CD14-positive monocyte (primary cell): ENCODE data around the gene CUEDC2. TPM values are rescaled to one million over a fixed set of nuclear protein-coding genes. Genes with fewer than 3 reads are reported as not detected.

Experiments used
- DNase-seq, 3 donors: peaks; one replicate each; pipeline ENCODE4 v3.0.0-alpha.2; 2011 to 2022
- H2AFZ ChIP-seq: 2 replicates; pipeline ENCODE4 v1.6.0; 2012; ENCODE audit warnings: mild to moderate bottlenecking, low read depth, low read length, inconsistent platforms; ENCODE audit not compliant: insufficient read depth, poor library complexity, severe bottlenecking
- H3K27ac ChIP-seq, 2 donors: 1 replicate in 1 of 2; 2 replicates in 1 of 2; pipeline ENCODE4 v1.5.1; 2012 to 2013; ENCODE audit warnings: low read length in 2 of 2, control low read depth in 1 of 2, inconsistent platforms in 1 of 2, low read depth in 1 of 2, mild to moderate bottlenecking in 1 of 2
- H3K27me3 ChIP-seq, 2 donors: one replicate each; pipeline versions ENCODE4 v1.6.0 to v1.6.1; 2011 to 2013; ENCODE audit warnings: low read length in 2 of 2; ENCODE audit not compliant: control insufficient read depth in 2 of 2, insufficient read depth in 2 of 2
- H3K36me3 ChIP-seq, 2 donors: replicated peaks in 1 of 2; 1 replicate in 1 of 2; 2 replicates in 1 of 2; pipeline versions ENCODE4 v1.5.1 to v1.6.1; 2012 to 2013; ENCODE audit warnings: low read length in 2 of 2, control low read depth in 1 of 2, inconsistent platforms in 1 of 2, mild to moderate bottlenecking in 1 of 2; ENCODE audit not compliant: insufficient read depth in 2 of 2, control insufficient read depth in 1 of 2
- H3K4me1 ChIP-seq, 2 donors: 1 replicate in 1 of 2; 2 replicates in 1 of 2; pipeline versions ENCODE4 v1.5.1 to v1.6.1; 2012 to 2013; ENCODE audit warnings: low read length in 2 of 2, control low read depth in 1 of 2, inconsistent platforms in 1 of 2, mild to moderate bottlenecking in 1 of 2, moderate library complexity in 1 of 2; ENCODE audit not compliant: insufficient read depth in 2 of 2, control insufficient read depth in 1 of 2
- H3K4me2 ChIP-seq: replicated peaks from 2 replicates; pipeline ENCODE3; 2012; ENCODE audit warnings: low read length, moderate library complexity, mild to moderate bottlenecking; ENCODE audit not compliant: poor library complexity, severe bottlenecking; ENCODE audit errors: extremely low read depth
- H3K4me3 ChIP-seq, 3 experiments: fragments of 200-600 bp in 1 of 3; sonication (generic) in 1 of 3; replicated peaks in 1 of 3; 1 replicate in 2 of 3; 2 replicates in 1 of 3; pipeline ENCODE4 v1.5.1; 2011 to 2013; ENCODE audit warnings: low read length in 3 of 3, mild to moderate bottlenecking in 3 of 3, control low read depth in 2 of 3, low read depth in 2 of 3, inconsistent platforms in 1 of 3, moderate library complexity in 1 of 3
- H3K79me2 ChIP-seq: 2 replicates; pipeline ENCODE4 v1.6.0; 2012; ENCODE audit warnings: mild to moderate bottlenecking, control low read depth, inconsistent platforms, low read length, moderate library complexity; ENCODE audit not compliant: insufficient read depth
- H3K9ac ChIP-seq: 2 replicates; pipeline ENCODE4 v1.6.0; 2017; ENCODE audit warnings: low read length, mild to moderate bottlenecking; ENCODE audit not compliant: insufficient read depth, poor library complexity, severe bottlenecking
- H3K9me3 ChIP-seq, 2 donors: replicated peaks in 1 of 2; 1 replicate in 1 of 2; 2 replicates in 1 of 2; pipeline versions ENCODE4 v1.5.1 to v1.6.1; 2012 to 2013; ENCODE audit warnings: low read length in 2 of 2, control low read depth in 1 of 2; ENCODE audit not compliant: control insufficient read depth in 1 of 2, insufficient read depth in 1 of 2
- H4K20me1 ChIP-seq: 2 replicates; pipeline ENCODE4 v1.6.0; 2012; ENCODE audit warnings: mild to moderate bottlenecking, low read length, control low read depth, moderate library complexity; ENCODE audit not compliant: insufficient read depth
- H3K27ac Mint-ChIP-seq, 7 donors: one replicate each; pipeline ENCODE4 v1.8.0; 2020; ENCODE audit warnings: mild to moderate bottlenecking in 7 of 7, mixed read lengths in 7 of 7, moderate library complexity in 6 of 7, inconsistent platforms in 2 of 7
- H3K27me3 Mint-ChIP-seq, 3 donors: one replicate each; pipeline ENCODE4 v1.8.0; 2021 to 2022; ENCODE audit warnings: low read depth in 3 of 3, mild to moderate bottlenecking in 3 of 3, mixed read lengths in 3 of 3, moderate library complexity in 3 of 3, inconsistent platforms in 1 of 3
- H3K36me3 Mint-ChIP-seq, 2 donors: one replicate each; pipeline ENCODE4 v1.8.0; 2020; ENCODE audit warnings: mixed read lengths in 2 of 2, inconsistent platforms in 1 of 2, mild to moderate bottlenecking in 1 of 2
- H3K4me1 Mint-ChIP-seq: one replicate; pipeline ENCODE4 v1.8.0; 2020; ENCODE audit warnings: mild to moderate bottlenecking, mixed read lengths
- H3K4me3 Mint-ChIP-seq, 2 donors: one replicate each; pipeline ENCODE4 v1.8.0; 2020; ENCODE audit warnings: mild to moderate bottlenecking in 2 of 2, mixed read lengths in 2 of 2, moderate library complexity in 1 of 2
- H3K9me3 Mint-ChIP-seq, 7 donors: one replicate each; pipeline ENCODE4 v1.8.0; 2020 to 2022; ENCODE audit warnings: mixed read lengths in 7 of 7, mild to moderate bottlenecking in 6 of 7, moderate library complexity in 6 of 7, inconsistent platforms in 2 of 7
- WGBS: methylation state at CpG from one replicate; pipeline ENCODE4 v1.1.5; 2013; ENCODE audit warnings: missing lambda C conversion rate; ENCODE audit not compliant: insufficient coverage; 5-methylcytosine and 5-hydroxymethylcytosine counted together
- intact Hi-C, 2 donors: fragments of 100-400 bp; cut with micrococcal nuclease; formaldehyde crosslinking; loops; one replicate each; pipeline versions ENCODE4 v1.15.0 to v1.15.1; 2023
- polyA plus RNA-seq, 3 donors: library from polyadenylated mRNA; depleted of rRNA in 1 of 3; unstranded in 2 of 3; stranded (reverse) in 1 of 3; fragments of 300-500 nt in 2 of 3; fragments of >200 nt in 1 of 3; fragmentation: Illumina TruSeq in 2 of 3; gene quantifications; 1 replicate in 2 of 3; 2 replicates in 1 of 3; pipeline ENCODE4 v1.2.3, GENCODE V29; 2012 to 2021
- TF ChIP-seq, protein P1 (sequence below): fragments of 200-600 bp; IDR thresholded peaks from one replicate; pipeline ENCODE4 v1.8.0; 2022; ENCODE audit warnings: antibody characterized with exemption, mild to moderate bottlenecking

CUEDC2 gene
- polyA plus RNA-seq, 3 donors: 58.5 to 70.2 (median 66.7) TPM

DNA sequence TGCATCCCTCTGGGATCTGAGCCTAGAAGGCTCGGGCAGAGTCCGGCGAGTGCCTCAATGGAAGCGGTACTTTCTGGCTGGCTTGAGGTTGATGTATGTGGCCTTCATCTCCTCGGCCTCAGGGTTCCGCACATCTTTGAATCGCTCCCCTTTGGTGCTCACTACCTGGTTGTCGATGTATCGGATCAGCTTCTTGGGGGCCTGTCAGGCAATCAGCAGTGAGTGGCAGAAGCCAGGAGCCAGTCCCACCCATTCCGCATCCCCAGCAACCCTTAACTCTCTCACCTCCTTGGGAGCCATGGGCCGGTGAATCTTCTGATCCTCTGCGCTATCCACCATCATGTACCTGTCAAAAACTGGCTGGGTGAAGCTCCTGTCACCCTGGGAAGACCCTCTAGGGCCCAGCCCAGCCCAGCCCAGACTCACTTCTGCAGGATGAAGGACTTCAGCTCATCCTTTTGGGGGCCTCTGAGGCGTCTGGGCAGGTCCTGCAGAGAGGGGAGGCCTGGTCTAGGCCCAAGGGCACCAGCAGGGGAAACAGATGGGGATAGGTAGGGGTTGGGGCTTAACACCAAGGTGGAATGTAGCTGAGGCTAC lies 8.9 kb downstream of the CUEDC2 start:
- no peak overlapping the region for H3K27ac ChIP-seq
- no peaks in the 10 kb centered on the region for H3K9me3 ChIP-seq
- H3K4me3 Mint-ChIP-seq: no peak overlapping the region
- intact Hi-C loops: loop anchor here in 1 of 2 donors (5.0 kb wide), 1 partner anchor 39 kb away; no protein-coding TSS in a partner anchor
- no peak overlapping the region for H3K9ac ChIP-seq
- peaks cover 6 to 9% of the 10 kb centered on the region in 2 donors for H3K27me3 ChIP-seq
- H3K79me2 ChIP-seq: peaks cover 18% of the 10 kb centered on the region
- peak overlapping the region; percentile 98 for H3K4me2 ChIP-seq
- H2AFZ ChIP-seq: no peak overlapping the region
- TF ChIP-seq, protein P1, sequence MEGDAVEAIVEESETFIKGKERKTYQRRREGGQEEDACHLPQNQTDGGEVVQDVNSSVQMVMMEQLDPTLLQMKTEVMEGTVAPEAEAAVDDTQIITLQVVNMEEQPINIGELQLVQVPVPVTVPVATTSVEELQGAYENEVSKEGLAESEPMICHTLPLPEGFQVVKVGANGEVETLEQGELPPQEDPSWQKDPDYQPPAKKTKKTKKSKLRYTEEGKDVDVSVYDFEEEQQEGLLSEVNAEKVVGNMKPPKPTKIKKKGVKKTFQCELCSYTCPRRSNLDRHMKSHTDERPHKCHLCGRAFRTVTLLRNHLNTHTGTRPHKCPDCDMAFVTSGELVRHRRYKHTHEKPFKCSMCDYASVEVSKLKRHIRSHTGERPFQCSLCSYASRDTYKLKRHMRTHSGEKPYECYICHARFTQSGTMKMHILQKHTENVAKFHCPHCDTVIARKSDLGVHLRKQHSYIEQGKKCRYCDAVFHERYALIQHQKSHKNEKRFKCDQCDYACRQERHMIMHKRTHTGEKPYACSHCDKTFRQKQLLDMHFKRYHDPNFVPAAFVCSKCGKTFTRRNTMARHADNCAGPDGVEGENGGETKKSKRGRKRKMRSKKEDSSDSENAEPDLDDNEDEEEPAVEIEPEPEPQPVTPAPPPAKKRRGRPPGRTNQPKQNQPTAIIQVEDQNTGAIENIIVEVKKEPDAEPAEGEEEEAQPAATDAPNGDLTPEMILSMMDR: no peak
- peaks cover 30 to 38% of the 10 kb centered on the region in 2 donors for H3K36me3 Mint-ChIP-seq
- peaks cover 0 to 7% (median 4%) of the 10 kb centered on the region in 7 donors for H3K9me3 Mint-ChIP-seq
- peaks cover 31% of the 10 kb centered on the region for H4K20me1 ChIP-seq
- H3K4me1 ChIP-seq: peaks cover 33 to 41% of the 10 kb centered on the region in 2 donors
- no peak for DNase-seq
- WGBS: 98% methylated on average over 13 of the region's 13 CpGs
- peaks cover 34% of the 10 kb centered on the region for H3K4me1 Mint-ChIP-seq
- H3K36me3 ChIP-seq: peaks cover 21 to 22% of the 10 kb centered on the region in 2 donors
- peak overlapping the region in 1 of 7 donors; percentile 71 for H3K27ac Mint-ChIP-seq
- peaks cover 9 to 15% (median 9%) of the 10 kb centered on the region in 3 donors for H3K27me3 Mint-ChIP-seq
- peak overlapping the region in 1 of 3 experiments; percentile 96 for H3K4me3 ChIP-seq

DNA sequence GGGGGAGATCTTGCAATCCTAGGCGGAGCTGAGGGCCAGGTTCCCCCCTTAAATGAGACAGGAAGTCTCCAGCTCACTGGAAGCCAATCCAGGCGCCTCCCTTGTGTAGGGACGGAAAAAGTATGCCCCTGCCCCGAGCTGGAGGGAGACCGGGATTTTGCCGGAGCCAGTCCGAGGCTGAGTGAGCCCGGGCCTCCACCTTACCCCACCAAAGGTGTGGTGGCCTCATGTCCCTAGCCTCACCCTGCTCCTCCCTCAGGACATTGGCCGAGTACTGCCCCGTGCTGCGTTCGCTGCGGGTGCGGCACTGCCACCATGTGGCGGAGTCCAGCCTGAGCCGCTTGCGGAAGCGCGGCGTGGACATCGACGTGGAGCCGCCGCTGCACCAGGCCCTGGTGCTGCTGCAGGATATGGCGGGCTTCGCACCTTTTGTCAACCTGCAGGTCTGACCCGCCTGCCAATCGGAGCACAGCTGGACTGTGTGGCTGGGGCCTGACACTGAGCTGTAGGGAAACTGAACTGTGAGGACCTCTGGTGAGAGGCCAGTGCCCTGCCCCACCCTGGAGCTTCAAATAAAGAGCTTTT lies 9.7 kb downstream of the CUEDC2 start:
- H3K27ac Mint-ChIP-seq: peak overlapping the region in 5 of 7 donors; percentile 14 to 54 (median 33)
- peaks cover 16 to 23% (median 18%) of the 10 kb centered on the region in 3 donors for H3K27me3 Mint-ChIP-seq
- Histone ChIP-seq H3K79me2 (peaks cover 18% of the 10 kb centered on the region), H3K36me3 (peaks cover 21 to 22% of the 10 kb centered on the region in 2 donors), H3K4me3 (peak overlapping the region; percentile 68 to 96 (median 82)), H3K4me2 (peak overlapping the region; percentile 98), H3K27ac (peak overlapping the region in 1 of 2 donors; percentile 70), H3K27me3 (peaks cover 11 to 17% of the 10 kb centered on the region in 2 donors), H2AFZ (peak overlapping the region; percentile 90), H4K20me1 (peaks cover 31% of the 10 kb centered on the region), H3K9ac (no peak overlapping the region), H3K9me3 (no peaks in the 10 kb centered on the region), H3K4me1 (peaks cover 33 to 41% of the 10 kb centered on the region in 2 donors)
- peaks cover 0 to 7% (median 4%) of the 10 kb centered on the region in 7 donors for H3K9me3 Mint-ChIP-seq
- H3K4me3 Mint-ChIP-seq: peak overlapping the region; percentile 93 to 97
- H3K36me3 Mint-ChIP-seq: peaks cover 30 to 38% of the 10 kb centered on the region in 2 donors
- TF ChIP-seq, protein P1: peak; percentile 86
- intact Hi-C loops: loop anchor here in 1 of 2 donors (5.0 kb wide), 1 partner anchor 40 kb away; no protein-coding TSS in a partner anchor
- peaks cover 34% of the 10 kb centered on the region for H3K4me1 Mint-ChIP-seq
- DNase-seq: peak; percentile 76 to 81 (median 79)
- WGBS: 4% methylated on average over 26 of the region's 28 CpGs
